HepG2 (cell line): ENCODE results near the gene PRPSAP1. TPM values are rescaled to one million over a fixed set of nuclear protein-coding genes. Genes with fewer than 3 reads are reported as not detected.
A peak's percentile ranks its signal among the peaks of the same experiment; 100 is the strongest.

Experiments used
- CBX5 ChIP-seq: sonication (generic); formaldehyde crosslinking; IDR thresholded peaks from 2 replicates; pipeline ENCODE4 v1.4.0; 2020; ENCODE audit warnings: missing genetic modification reagents, borderline replicate concordance
- CEBPG ChIP-seq: IDR thresholded peaks from 2 replicates; pipeline ENCODE4 v1.6.1; 2016
- DMAP1 ChIP-seq: IDR thresholded peaks from 2 replicates; pipeline ENCODE4 v1.6.1; 2016
- FOSL2 ChIP-seq: sonication (generic); formaldehyde crosslinking; IDR thresholded peaks from 2 replicates; pipeline ENCODE4 v1.4.0; 2020; ENCODE audit warnings: missing genetic modification reagents
- FOXK1 ChIP-seq: sonication (generic); formaldehyde crosslinking; IDR thresholded peaks from 2 replicates; pipeline ENCODE4 v1.4.0; 2020; ENCODE audit warnings: low read depth, missing genetic modification reagents, borderline replicate concordance
- FOXO1 ChIP-seq: sonication (generic); formaldehyde crosslinking; IDR thresholded peaks from 2 replicates; pipeline ENCODE4 v1.4.0; 2020; ENCODE audit warnings: missing genetic modification reagents
- HMG20A ChIP-seq: IDR thresholded peaks from 2 replicates; pipeline ENCODE4 v1.6.1; 2016; ENCODE audit warnings: borderline replicate concordance
- KAT7 ChIP-seq: IDR thresholded peaks from 2 replicates; pipeline ENCODE4 v1.6.1; 2018; ENCODE audit warnings: borderline replicate concordance, missing compliant biosample characterization
- KDM2A ChIP-seq: sonication (generic); formaldehyde crosslinking; IDR thresholded peaks from 2 replicates; pipeline ENCODE4 v1.4.0; 2020; ENCODE audit warnings: low read depth, missing genetic modification reagents, borderline replicate concordance
- KDM5A ChIP-seq: fragments of 200-600 bp; sonication (generic); IDR thresholded peaks from 2 replicates; pipeline ENCODE4 v1.7.0; 2018; ENCODE audit warnings: antibody characterized with exemption, mild to moderate bottlenecking, low read length, borderline replicate concordance
- KDM5B ChIP-seq: sonication (generic); formaldehyde crosslinking; IDR thresholded peaks from 2 replicates; pipeline ENCODE4 v1.4.0; 2020; ENCODE audit warnings: missing genetic modification reagents, mild to moderate bottlenecking, borderline replicate concordance
- MBNL3 ChIP-seq: fragments of 250-450 bp; sonication (Bioruptor Pico); conservative IDR thresholded peaks from 2 replicates; pipeline ENCODE4 v1.8.0; 2022; ENCODE audit warnings: mild to moderate bottlenecking, inconsistent platforms
- MYNN ChIP-seq: sonication (generic); formaldehyde crosslinking; IDR thresholded peaks from 2 replicates; pipeline ENCODE4 v1.4.0; 2020; ENCODE audit warnings: mild to moderate bottlenecking, low read depth, missing genetic modification reagents
- TAF1 ChIP-seq: sonication (generic); formaldehyde crosslinking; IDR thresholded peaks from 2 replicates; pipeline ENCODE4 v1.4.0; 2020; ENCODE audit warnings: missing genetic modification reagents
- ZFY ChIP-seq: sonication (generic); formaldehyde crosslinking; IDR thresholded peaks from 2 replicates; pipeline ENCODE4 v1.4.0; 2020; ENCODE audit warnings: missing genetic modification reagents
- ZNF124 ChIP-seq: sonication (generic); formaldehyde crosslinking; IDR thresholded peaks from 2 replicates; pipeline ENCODE4 v1.4.0; 2020; ENCODE audit warnings: missing genetic modification reagents
- ZNF224 ChIP-seq: sonication (generic); formaldehyde crosslinking; IDR thresholded peaks from 2 replicates; pipeline ENCODE4 v1.5.0; 2020; ENCODE audit warnings: mild to moderate bottlenecking, missing genetic modification reagents
- ZNF264 ChIP-seq: sonication (generic); formaldehyde crosslinking; IDR thresholded peaks from 2 replicates; pipeline ENCODE4 v1.4.0; 2020; ENCODE audit warnings: missing genetic modification reagents
- ZNF350 ChIP-seq: sonication (generic); formaldehyde crosslinking; IDR thresholded peaks from 2 replicates; pipeline ENCODE4 v1.4.0; 2020; ENCODE audit warnings: mild to moderate bottlenecking, low read depth, missing genetic modification reagents, borderline replicate concordance
- ZNF432 ChIP-seq: sonication (generic); formaldehyde crosslinking; IDR thresholded peaks from 2 replicates; pipeline ENCODE4 v1.5.0; 2020; ENCODE audit warnings: missing genetic modification reagents, mild to moderate bottlenecking, borderline replicate concordance
- ZNF660 ChIP-seq: sonication (generic); formaldehyde crosslinking; IDR thresholded peaks from 2 replicates; pipeline ENCODE4 v1.5.1; 2020; ENCODE audit warnings: mild to moderate bottlenecking, low read depth, missing genetic modification reagents, borderline replicate concordance
- ZNF768 ChIP-seq: sonication (generic); formaldehyde crosslinking; IDR thresholded peaks from 2 replicates; pipeline ENCODE4 v1.4.0; 2020; ENCODE audit warnings: missing genetic modification reagents
- ZNF790 ChIP-seq: sonication (generic); formaldehyde crosslinking; IDR thresholded peaks from 2 replicates; pipeline ENCODE4 v1.8.0; 2022; ENCODE audit warnings: missing genetic modification reagents, mild to moderate bottlenecking, borderline replicate concordance
- polyA plus RNA-seq, 8 experiments: library from polyadenylated mRNA; depleted of rRNA in 3 of 8; stranded (reverse) in 7 of 8; unstranded in 1 of 8; fragments of >200 nt; fragmentation: Illumina TruSeq in 4 of 8; extraction: Trizol in 4 of 8; gene quantifications; 2 replicates each; pipeline versions ENCODE4 v1.2.1 to v1.2.3, GENCODE V29; 2011 to 2016; ENCODE audit warnings: low read depth in 4 of 8, missing spikeins in 1 of 8, mixed read lengths in 1 of 8; ENCODE audit not compliant: insufficient read depth in 1 of 8
- total RNA-seq, 5 experiments: library from RNA; depleted of rRNA; stranded (reverse); fragments of >200 nt; fragmentation: Illumina TruSeq; extraction: Trizol; gene quantifications; 2 replicates each; pipeline ENCODE4 v1.2.3, GENCODE V29; 2016; ENCODE audit warnings: low read depth in 1 of 5
- TF ChIP-seq, protein P1 (sequence below): sonication (generic); formaldehyde crosslinking; IDR thresholded peaks from 2 replicates; pipeline ENCODE4 v1.4.0; 2020; ENCODE audit warnings: missing genetic modification reagents
- TF ChIP-seq, protein P2 (sequence below): sonication (generic); formaldehyde crosslinking; IDR thresholded peaks from 2 replicates; pipeline ENCODE4 v1.5.1; 2020; ENCODE audit warnings: missing genetic modification reagents, mild to moderate bottlenecking, borderline replicate concordance
- TF ChIP-seq, protein P3 (sequence below): sonication (generic); formaldehyde crosslinking; IDR thresholded peaks from 2 replicates; pipeline ENCODE4 v1.5.1; 2020; ENCODE audit warnings: mild to moderate bottlenecking, missing genetic modification reagents

PRPSAP1 gene
- total and polyA plus RNA-seq, 2 of the 13 experiments (the other 11 are each of a cell fraction or from before 2014, with no cell fraction given) = 91.1 to 314 TPM

DNA sequence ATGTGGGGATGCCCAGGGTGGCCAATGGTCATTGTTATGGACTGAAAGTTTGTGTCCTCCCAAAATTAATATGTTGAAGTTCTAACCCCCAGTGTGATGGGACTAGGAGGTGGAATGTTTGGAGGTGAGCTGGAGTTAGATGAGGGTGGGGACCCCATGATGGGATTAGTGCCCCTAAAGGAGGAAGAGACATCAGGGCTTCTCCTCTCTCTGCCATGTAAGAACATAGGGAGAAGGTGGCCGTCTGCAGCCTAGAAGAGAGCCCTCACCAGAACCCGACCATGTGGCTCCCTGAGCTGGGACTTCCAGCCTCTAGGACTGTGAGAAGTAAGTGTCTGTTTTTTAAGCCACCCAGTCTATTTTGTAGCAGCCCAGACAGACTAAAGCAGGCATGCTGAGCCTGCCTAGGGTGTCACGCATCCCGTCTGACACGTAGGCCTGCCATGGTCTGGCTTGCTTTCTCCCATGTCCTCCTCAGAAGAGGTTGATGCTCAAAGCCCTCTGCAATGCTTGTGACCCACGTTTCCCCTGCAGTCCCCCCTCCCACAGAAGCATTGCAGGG, 4.0 kb upstream of the PRPSAP1 start (continued):
- TF ChIP-seq ZNF768 (CRISPR knock-in tag) (0 out of 2 replicates have a peak, but pooled peaks have one; percentile 15), CBX5 (peak; percentile 16; the same call in 1 of the 2 replicates), DMAP1 (CRISPR knock-in tag) (peak; percentile 25), TAF1 (CRISPR knock-in tag) (peak; percentile 27; the same call in 1 of the 2 replicates), ZNF432 (CRISPR knock-in tag) (no peak), FOSL2 (no peak), ZNF224 (no peak), KDM5B (no peak), MYNN (CRISPR knock-in tag) (0 out of 2 replicates have a peak, but pooled peaks have one; percentile 64), CEBPG (CRISPR knock-in tag) (peak; percentile 7; the same call in 1 of the 2 replicates), KDM5A (no peak), ZNF350 (CRISPR knock-in tag) (peak; percentile 24; the same call in 1 of the 2 replicates), KAT7 (no peak), HMG20A (CRISPR knock-in tag) (0 out of 2 replicates have a peak, but pooled peaks have one; percentile 23), ZNF790 (0 out of 2 replicates have a peak, but pooled peaks have one; percentile 35), KDM2A (peak; percentile 25; the same call in 1 of the 2 replicates), FOXK1 (CRISPR knock-in tag) (0 out of 2 replicates have a peak, but pooled peaks have one; percentile 17), MBNL3 (CRISPR knock-in tag) (no peak), ZNF264 (CRISPR knock-in tag) (peak; percentile 99), ZNF660 (CRISPR knock-in tag) (no peak), ZNF124 (CRISPR knock-in tag) (no peak; the same call in 1 of the 2 replicates), FOXO1 (CRISPR knock-in tag) (peak; percentile 15; the same call in 1 of the 2 replicates), ZFY (CRISPR knock-in tag) (peak; percentile 34; the same call in 1 of the 2 replicates)
- TF ChIP-seq, protein P1, sequence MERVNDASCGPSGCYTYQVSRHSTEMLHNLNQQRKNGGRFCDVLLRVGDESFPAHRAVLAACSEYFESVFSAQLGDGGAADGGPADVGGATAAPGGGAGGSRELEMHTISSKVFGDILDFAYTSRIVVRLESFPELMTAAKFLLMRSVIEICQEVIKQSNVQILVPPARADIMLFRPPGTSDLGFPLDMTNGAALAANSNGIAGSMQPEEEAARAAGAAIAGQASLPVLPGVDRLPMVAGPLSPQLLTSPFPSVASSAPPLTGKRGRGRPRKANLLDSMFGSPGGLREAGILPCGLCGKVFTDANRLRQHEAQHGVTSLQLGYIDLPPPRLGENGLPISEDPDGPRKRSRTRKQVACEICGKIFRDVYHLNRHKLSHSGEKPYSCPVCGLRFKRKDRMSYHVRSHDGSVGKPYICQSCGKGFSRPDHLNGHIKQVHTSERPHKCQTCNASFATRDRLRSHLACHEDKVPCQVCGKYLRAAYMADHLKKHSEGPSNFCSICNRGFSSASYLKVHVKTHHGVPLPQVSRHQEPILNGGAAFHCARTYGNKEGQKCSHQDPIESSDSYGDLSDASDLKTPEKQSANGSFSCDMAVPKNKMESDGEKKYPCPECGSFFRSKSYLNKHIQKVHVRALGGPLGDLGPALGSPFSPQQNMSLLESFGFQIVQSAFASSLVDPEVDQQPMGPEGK (CRISPR knock-in tag) = 0 out of 2 replicates have a peak, but pooled peaks have one; percentile 19
- TF ChIP-seq, protein P2, sequence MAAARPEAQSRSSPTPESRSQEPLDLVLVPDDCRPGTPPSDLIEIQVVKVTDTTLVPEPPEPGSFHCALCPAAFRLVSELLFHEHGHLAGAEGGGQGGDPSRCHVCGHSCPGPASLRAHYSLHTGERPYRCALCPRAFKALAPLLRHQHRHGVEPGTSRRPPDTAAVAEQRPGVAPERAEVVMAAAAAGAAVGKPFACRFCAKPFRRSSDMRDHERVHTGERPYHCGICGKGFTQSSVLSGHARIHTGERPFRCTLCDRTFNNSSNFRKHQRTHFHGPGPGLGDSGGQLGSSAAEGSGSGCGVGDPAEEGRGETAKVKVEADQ (CRISPR knock-in tag) = no peak
- TF ChIP-seq, protein P3, sequence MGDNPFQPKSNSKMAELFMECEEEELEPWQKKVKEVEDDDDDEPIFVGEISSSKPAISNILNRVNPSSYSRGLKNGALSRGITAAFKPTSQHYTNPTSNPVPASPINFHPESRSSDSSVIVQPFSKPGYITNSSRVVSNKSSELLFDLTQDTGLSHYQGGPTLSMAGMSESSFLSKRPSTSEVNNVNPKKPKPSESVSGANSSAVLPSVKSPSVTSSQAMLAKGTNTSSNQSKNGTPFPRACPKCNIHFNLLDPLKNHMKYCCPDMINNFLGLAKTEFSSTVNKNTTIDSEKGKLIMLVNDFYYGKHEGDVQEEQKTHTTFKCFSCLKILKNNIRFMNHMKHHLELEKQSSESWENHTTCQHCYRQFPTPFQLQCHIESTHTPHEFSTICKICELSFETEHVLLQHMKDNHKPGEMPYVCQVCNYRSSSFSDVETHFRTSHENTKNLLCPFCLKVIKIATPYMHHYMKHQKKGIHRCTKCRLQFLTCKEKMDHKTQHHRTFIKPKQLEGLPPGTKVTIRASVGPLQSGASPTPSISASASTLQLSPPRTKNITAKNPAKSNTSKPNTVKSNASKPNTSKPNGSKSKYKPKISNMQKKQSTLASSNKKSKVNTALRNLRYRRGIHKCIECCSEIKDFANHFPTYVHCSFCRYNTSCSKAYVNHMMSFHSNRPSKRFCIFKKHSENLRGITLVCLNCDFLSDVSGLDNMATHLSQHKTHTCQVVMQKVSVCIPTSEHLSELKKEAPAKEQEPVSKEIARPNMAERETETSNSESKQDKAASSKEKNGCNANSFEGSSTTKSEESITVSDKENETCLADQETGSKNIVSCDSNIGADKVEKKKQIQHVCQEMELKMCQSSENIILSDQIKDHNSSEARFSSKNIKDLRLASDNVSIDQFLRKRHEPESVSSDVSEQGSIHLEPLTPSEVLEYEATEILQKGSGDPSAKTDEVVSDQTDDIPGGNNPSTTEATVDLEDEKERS (CRISPR knock-in tag) = no peak
